Activated naive CD4-positive, alpha-beta T cell treated with anti-CD3 and anti-CD28 coated beads, Interleukin-2, amount 10 ng/mL, durations not matched to agents 7 days and 5 days (primary cell): Measurements from ENCODE around the gene WDR86.
A peak's percentile ranks its signal among the peaks of the same experiment; 100 is the strongest.

Source experiments
- CTCF ChIA-PET: fragments of 350-600 bp; sonication (Branson Sonifier 250); formaldehyde crosslinking; loops from one replicate; lab custom pipeline; 2021; ENCODE audit warnings: antibody characterized with exemption; lab: Charles Lee
- DNase-seq: peaks from one replicate; pipeline ENCODE4 v3.0.0-alpha.2; 2020
- H3K27ac Mint-ChIP-seq: one replicate; pipeline ENCODE4 v1.8.0; 2021; ENCODE audit warnings: mild to moderate bottlenecking, moderate library complexity, mixed read lengths
- H3K27me3 Mint-ChIP-seq: one replicate; pipeline ENCODE4 v1.8.0; 2021; ENCODE audit warnings: mild to moderate bottlenecking, mixed read lengths
- H3K36me3 Mint-ChIP-seq: one replicate; pipeline ENCODE4 v1.8.0; 2021; ENCODE audit warnings: mixed read lengths
- H3K4me1 Mint-ChIP-seq: one replicate; pipeline ENCODE4 v1.8.0; 2021; ENCODE audit warnings: mixed read lengths
- H3K4me3 Mint-ChIP-seq: one replicate; pipeline ENCODE4 v1.8.0; 2021; ENCODE audit warnings: mild to moderate bottlenecking, moderate library complexity, mixed read lengths
- H3K9me3 Mint-ChIP-seq: one replicate; pipeline ENCODE4 v1.8.0; 2021; ENCODE audit warnings: mixed read lengths

Gene WDR86

DNA sequence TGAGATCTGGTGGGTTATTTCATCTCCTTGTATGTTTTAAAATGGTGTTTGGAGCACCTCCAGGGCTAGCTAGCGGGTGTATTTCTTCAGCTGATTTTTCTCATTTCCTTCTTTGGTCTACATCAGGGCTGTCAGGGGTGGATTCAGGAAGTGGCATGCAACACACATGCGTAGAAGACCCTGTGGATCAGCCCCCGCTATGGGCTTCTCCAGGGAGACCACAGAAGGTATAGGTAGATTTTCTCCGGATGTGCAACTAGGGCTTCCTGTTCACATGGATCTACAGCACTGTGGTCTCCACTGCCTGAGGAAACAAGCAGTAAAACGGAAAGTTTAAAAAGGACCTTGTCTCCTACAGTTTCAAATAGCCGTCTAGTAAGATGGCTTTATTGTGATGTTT, 57.9 kb downstream of the WDR86 start:
- Mint-ChIP-seq H3K27ac (peak overlapping the region; percentile 94), H3K27me3 (no peaks in the 10 kb centered on the region), H3K4me3 (peak overlapping the region; percentile 50), H3K4me1 (peaks cover 52% of the 10 kb centered on the region), H3K9me3 (no peaks in the 10 kb centered on the region), H3K36me3 (peaks cover 59% of the 10 kb centered on the region)
- peak; percentile 81 for DNase-seq
- CTCF ChIA-PET = interaction anchor here (0.8 to 7.0 kb wide), 15 partner anchors 9 to 407 kb away, joined by 3 to 121 read pairs (median 5); partner anchors contain the start of gene NUB1

DNA sequence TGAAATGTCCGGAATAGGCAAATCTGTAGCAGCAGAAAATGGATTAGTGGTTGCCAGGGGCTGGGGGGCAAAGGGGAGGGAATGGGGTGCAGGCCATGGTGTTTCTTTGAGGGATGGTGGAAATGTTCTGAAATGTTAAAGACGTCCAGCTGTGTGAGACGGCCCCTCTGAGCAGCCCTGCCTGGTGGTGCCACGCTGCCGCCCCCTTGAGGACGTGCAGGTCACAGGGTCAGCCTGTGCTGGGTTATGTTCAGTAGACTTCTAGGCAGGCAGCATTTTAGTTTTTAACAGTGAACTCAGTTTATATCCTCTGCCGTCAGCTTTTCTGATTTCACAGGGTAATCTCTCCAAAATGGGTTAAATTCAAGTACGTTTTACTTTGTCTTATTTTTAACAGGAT, 58.8 kb downstream of the WDR86 start:
- no peaks in the 10 kb centered on the region for H3K27me3 Mint-ChIP-seq
- H3K36me3 Mint-ChIP-seq = peaks cover 59% of the 10 kb centered on the region
- H3K4me3 Mint-ChIP-seq = peak overlapping the region; percentile 63
- H3K4me1 Mint-ChIP-seq = peaks cover 52% of the 10 kb centered on the region
- H3K27ac Mint-ChIP-seq = peak overlapping the region; percentile 94
- CTCF ChIA-PET = interaction anchor here (0.8 to 7.0 kb wide), 16 partner anchors 11 to 185 kb away, joined by 3 to 121 read pairs (median 5); partner anchors contain the start of gene NUB1
- no peaks in the 10 kb centered on the region for H3K9me3 Mint-ChIP-seq
- DNase-seq = peak; percentile 46

DNA sequence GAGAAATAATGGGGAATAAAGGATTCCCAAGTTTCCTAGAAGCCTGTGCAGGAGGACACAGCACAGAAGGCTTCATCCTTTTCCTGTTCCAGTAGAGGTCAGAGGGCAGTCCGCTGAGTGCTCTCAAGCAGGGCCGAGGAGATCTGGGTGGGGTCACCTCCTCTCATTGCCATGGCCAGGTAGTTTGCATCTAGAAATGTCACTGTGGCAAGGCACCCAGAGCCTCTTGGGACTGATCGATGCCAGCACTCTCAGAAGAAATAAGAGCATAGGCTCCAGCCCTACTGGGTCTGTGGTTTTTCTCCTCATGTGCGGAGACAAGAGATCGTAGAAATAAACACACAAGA, 60.4 kb downstream of the WDR86 start:
- DNase-seq = no peak
- H3K4me3 Mint-ChIP-seq = peak overlapping the region; percentile 75
- no peaks in the 10 kb centered on the region for H3K27me3 Mint-ChIP-seq
- H3K27ac Mint-ChIP-seq = peak overlapping the region; percentile 99
- H3K4me1 Mint-ChIP-seq = peaks cover 55% of the 10 kb centered on the region
- peaks cover 52% of the 10 kb centered on the region for H3K36me3 Mint-ChIP-seq
- CTCF ChIA-PET = interaction anchor here (1.4 to 6.0 kb wide), 6 partner anchors 9 to 106 kb away, joined by 4 to 121 read pairs (median 36); partner anchors contain the start of gene NUB1
- H3K9me3 Mint-ChIP-seq = no peaks in the 10 kb centered on the region

GRCh38 chr7:151348970-151349369, 60.9 kb downstream of the WDR86 start:
- Mint-ChIP-seq H3K4me3 (peak overlapping the region; percentile 75), H3K4me1 (peaks cover 54% of the 10 kb centered on the region), H3K9me3 (no peaks in the 10 kb centered on the region), H3K27ac (peak overlapping the region; percentile 99), H3K36me3 (peaks cover 49% of the 10 kb centered on the region), H3K27me3 (no peaks in the 10 kb centered on the region)
- CTCF ChIA-PET = interaction anchor here (5.7 to 6.0 kb wide), 2 partner anchors 31 to 39 kb away, joined by 34 to 121 read pairs; no protein-coding TSS in a partner anchor
- DNase-seq = no peak

GRCh38 chr7:151347200-151347599, 62.6 kb downstream of the WDR86 start:
- no peaks in the 10 kb centered on the region for H3K27me3 Mint-ChIP-seq
- H3K27ac Mint-ChIP-seq = peak overlapping the region; percentile 73
- peaks cover 56% of the 10 kb centered on the region for H3K4me1 Mint-ChIP-seq
- no peak overlapping the region for H3K4me3 Mint-ChIP-seq
- H3K9me3 Mint-ChIP-seq = no peaks in the 10 kb centered on the region
- CTCF ChIA-PET = interaction anchor here (1.2 to 1.5 kb wide), 2 partner anchors 32 to 101 kb away, joined by 4 to 8 read pairs; no protein-coding TSS in a partner anchor
- H3K36me3 Mint-ChIP-seq = peaks cover 39% of the 10 kb centered on the region
- DNase-seq = no peak

DNA sequence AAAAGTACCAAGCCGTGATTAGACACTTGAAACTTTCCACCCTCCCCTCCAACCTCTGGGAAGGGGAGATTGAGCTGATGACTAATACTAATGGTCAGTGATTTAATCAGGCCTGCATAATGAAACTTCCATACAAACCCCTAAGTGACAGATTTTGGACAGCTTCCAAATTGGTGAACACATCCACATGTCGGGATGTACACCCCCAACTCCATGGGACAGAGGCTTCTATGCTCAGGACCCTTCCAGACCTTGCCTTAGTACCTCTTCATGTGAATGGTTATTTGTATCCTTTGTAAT, 63.4 kb downstream of the WDR86 start:
- H3K4me1 Mint-ChIP-seq = peaks cover 50% of the 10 kb centered on the region
- CTCF ChIA-PET = interaction anchor here (1.2 to 1.5 kb wide), 2 partner anchors 31 to 102 kb away, joined by 4 to 8 read pairs; no protein-coding TSS in a partner anchor
- no peaks in the 10 kb centered on the region for H3K27me3 Mint-ChIP-seq
- H3K27ac Mint-ChIP-seq = no peak overlapping the region
- H3K36me3 Mint-ChIP-seq = peaks cover 34% of the 10 kb centered on the region
- H3K9me3 Mint-ChIP-seq = no peaks in the 10 kb centered on the region
- no peak overlapping the region for H3K4me3 Mint-ChIP-seq
- DNase-seq = no peak

DNA sequence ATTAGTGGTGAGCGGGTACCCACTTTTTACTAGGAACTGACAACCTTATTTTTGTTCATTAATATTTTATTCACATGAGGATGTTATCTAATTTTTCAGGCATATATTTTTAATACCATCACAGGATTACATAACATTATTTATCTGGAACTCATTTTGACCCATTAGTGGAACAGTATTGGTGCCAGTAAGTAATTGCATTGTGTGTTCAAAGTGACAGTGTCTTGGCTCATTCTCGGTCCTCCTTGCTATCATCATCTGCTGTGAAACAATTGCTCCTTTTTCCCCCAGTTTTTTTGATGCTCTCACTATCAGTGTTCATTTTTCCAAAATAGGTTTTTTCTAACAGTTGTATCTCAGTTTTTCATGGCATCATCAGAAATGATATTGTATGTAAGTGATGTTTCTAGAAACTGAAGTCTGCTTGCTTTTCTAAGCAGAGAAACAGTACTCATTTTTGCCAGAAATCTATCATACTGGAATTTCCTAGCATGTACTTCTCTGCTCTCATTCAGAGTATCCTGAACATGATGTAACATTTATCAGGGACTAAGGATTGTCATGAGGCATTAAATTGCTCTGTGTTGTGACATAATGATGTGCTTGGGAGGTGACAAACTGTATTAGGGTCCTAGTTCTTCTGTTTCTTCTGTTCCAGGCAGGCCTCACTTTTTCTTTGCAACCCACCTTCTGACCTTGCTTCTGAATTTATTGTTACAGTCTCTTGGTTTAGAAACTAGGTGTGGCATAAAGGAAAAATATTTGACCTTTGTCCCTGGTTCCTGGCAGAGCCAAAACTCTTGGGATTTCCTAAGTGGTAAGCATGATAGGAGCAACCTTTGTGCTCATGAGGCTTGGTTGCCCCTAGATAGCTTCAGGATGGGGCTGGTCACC, 64.0 kb downstream of the WDR86 start:
- Mint-ChIP-seq H3K9me3 (no peaks in the 10 kb centered on the region), H3K4me3 (no peak overlapping the region), H3K36me3 (peaks cover 30% of the 10 kb centered on the region), H3K27ac (peak overlapping the region; percentile 3), H3K27me3 (no peaks in the 10 kb centered on the region), H3K4me1 (peaks cover 47% of the 10 kb centered on the region)
- CTCF ChIA-PET = interaction anchor here (1.2 kb wide), 1 partner anchor 103 kb away, joined by 4 read pairs; no protein-coding TSS in a partner anchor
- DNase-seq = no peak

DNA sequence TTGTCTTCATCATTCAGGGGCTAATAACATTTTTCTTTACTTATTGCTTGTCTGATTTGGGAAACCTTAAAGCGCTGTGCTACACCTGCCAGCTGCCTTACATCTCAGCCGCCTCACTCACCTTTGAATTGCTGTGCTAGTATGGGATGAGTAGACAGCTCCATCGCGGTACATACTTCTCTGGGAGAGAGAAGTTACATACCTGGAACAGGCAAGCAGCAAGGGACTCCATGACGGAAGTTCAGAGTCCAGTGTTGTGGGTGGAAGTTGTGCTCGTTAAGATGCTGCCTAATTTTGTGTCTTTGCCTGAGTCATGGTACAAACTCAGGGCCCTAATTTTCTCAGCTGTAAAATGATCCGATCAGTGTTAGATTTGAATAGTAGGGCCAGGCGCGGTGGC, 66.3 kb downstream of the WDR86 start:
- DNase-seq = no peak
- H3K4me3 Mint-ChIP-seq = peak overlapping the region; percentile 84
- CTCF ChIA-PET = interaction anchor here (0.8 to 0.9 kb wide), 3 partner anchors 8 to 28 kb away, joined by 4 read pairs; no protein-coding TSS in a partner anchor
- H3K27me3 Mint-ChIP-seq = no peaks in the 10 kb centered on the region
- H3K27ac Mint-ChIP-seq = peak overlapping the region; percentile 60
- peaks cover 9% of the 10 kb centered on the region for H3K9me3 Mint-ChIP-seq
- H3K4me1 Mint-ChIP-seq = peaks cover 43% of the 10 kb centered on the region
- peaks cover 25% of the 10 kb centered on the region for H3K36me3 Mint-ChIP-seq

- CTCF ChIA-PET = interaction anchor here (0.8 to 4.7 kb wide), 4 partner anchors 9 to 28 kb away, joined by 4 to 39 read pairs (median 4); no protein-coding TSS in a partner anchor
- Mint-ChIP-seq H3K36me3 (peaks cover 21% of the 10 kb centered on the region), H3K4me1 (peaks cover 39% of the 10 kb centered on the region), H3K27ac (peak overlapping the region; percentile 95), H3K4me3 (peak overlapping the region; percentile 84), H3K27me3 (no peaks in the 10 kb centered on the region), H3K9me3 (peaks cover 9% of the 10 kb centered on the region)
- DNase-seq = no peak
Measured at GRCh38 chr7:151342811-151343210, 67.0 kb downstream of the WDR86 start.

- peaks cover 18% of the 10 kb centered on the region for H3K36me3 Mint-ChIP-seq
- CTCF ChIA-PET = interaction anchor here (3.5 to 4.7 kb wide), 2 partner anchors 9 to 27 kb away, joined by 17 to 39 read pairs; no protein-coding TSS in a partner anchor
- DNase-seq = no peak
- H3K27me3 Mint-ChIP-seq = no peaks in the 10 kb centered on the region
- peaks cover 36% of the 10 kb centered on the region for H3K4me1 Mint-ChIP-seq
- H3K27ac Mint-ChIP-seq = peak overlapping the region; percentile 95
- peaks cover 9% of the 10 kb centered on the region for H3K9me3 Mint-ChIP-seq
- H3K4me3 Mint-ChIP-seq = peak overlapping the region; percentile 84
Measured at GRCh38 chr7:151342102-151342646, 67.7 kb downstream of the WDR86 start.

GRCh38 chr7:151341357-151342101, 68.3 kb downstream of the WDR86 start, which contains the start of gene NUB1:
Gene NUB1 (plus strand): TSS chr7:151341812. CDS start chr7:151345350, 3,538 bp downstream.
- H3K27me3 Mint-ChIP-seq = no peaks in the 10 kb centered on the region
- peaks cover 36% of the 10 kb centered on the region for H3K4me1 Mint-ChIP-seq
- CTCF ChIA-PET = interaction anchor here (3.5 to 4.7 kb wide), 2 partner anchors 10 to 26 kb away, joined by 17 to 39 read pairs; no protein-coding TSS in a partner anchor
- peak within 1 kb of the TSS; percentile 84 for H3K4me3 Mint-ChIP-seq
- peaks cover 13% of the 10 kb centered on the region for H3K36me3 Mint-ChIP-seq
- peak; percentile 92 for DNase-seq
- peaks cover 9% of the 10 kb centered on the region for H3K9me3 Mint-ChIP-seq
- peak within 1 kb of the TSS; percentile 95 for H3K27ac Mint-ChIP-seq

DNA sequence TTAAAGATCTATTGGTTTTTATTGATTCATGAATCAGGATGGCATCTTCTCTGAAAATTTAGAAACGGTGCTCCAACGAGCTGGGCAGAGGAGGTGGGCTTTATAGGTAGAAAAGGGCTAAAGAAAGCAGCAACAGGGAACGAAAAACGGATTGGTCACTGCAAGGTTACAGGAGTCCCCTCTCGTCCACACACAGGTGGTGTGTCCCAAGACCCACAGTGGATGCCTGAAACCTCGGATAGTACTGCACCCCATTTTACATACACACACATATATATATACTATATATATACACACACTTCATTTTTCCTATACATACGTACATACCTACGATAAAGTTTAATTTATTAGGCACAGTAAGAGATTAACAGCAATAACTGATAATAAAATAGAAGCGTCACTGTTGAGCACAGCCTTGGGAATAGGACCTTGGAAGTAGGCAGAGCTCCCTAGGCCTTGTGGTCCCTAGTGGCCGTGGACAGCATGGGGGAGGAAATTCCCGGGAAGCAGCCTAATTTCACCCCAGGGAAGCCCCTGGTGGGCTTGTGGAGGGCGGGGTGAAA, 69.0 kb downstream of the WDR86 start:
- no peak for DNase-seq
- CTCF ChIA-PET = interaction anchor here (3.5 to 4.7 kb wide), 2 partner anchors 11 to 25 kb away, joined by 17 to 39 read pairs; no protein-coding TSS in a partner anchor
- H3K27ac Mint-ChIP-seq = peak overlapping the region; percentile 90
- H3K36me3 Mint-ChIP-seq = peaks cover 9% of the 10 kb centered on the region
- H3K4me3 Mint-ChIP-seq = peak overlapping the region; percentile 84
- H3K9me3 Mint-ChIP-seq = peaks cover 9% of the 10 kb centered on the region
- H3K4me1 Mint-ChIP-seq = peaks cover 35% of the 10 kb centered on the region
- no peaks in the 10 kb centered on the region for H3K27me3 Mint-ChIP-seq
